ENCODE measurements around the gene PRKACA. TPM values are rescaled to one million over a fixed set of nuclear protein-coding genes. Genes with fewer than 3 reads are reported as not detected.
A peak's percentile ranks its signal among the peaks of the same experiment; 100 is the strongest.

Gene PRKACA
- total and polyA plus RNA-seq, 2 donors (not counting 3 experiments of a cell fraction or from before 2014, with no cell fraction given), result 44.2 to 97.5 TPM

DNA sequence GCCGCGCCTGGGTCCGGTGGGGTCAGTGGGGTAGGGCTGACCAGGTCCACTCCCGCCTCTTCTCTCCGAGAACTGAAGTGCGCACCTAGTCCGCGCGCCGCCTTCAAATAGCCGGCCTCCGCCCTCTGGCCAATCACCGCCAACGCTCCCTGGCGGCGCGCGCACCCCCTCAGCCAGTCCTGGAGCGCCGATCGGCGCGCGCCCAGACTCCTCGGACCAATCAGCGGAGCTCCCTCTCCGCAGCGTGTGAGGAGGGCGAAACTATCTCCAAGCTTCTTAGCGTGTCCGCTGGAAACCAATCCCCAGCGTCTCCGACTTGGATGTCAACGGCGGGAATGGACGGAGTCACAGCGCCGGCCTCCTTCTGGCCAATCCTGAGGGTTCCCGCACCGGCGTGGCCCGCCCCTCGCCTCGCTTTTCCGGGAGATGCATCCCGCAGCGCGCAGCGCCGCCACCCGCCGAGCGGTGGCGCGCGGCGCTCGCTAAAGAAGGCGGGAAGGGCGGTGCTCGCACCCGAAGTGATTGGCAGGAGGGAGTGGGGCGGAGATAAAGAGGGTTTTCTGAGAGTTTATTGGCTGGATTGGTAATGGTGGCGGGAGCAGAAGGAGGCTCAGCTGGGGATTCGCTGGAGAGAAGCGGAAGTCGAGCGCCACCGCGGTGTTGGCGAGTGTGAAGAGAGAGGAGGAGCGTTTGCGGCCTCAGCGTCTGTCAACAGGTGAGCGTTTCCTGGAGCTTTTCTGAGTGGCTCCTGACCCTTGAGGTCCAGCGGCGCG, 19.1 kb upstream of the PRKACA start, which contains the start of gene ASF1B:
Gene ASF1B (minus strand): TSS at position 81 of the 773 bp plus-strand sequence. CDS start 133 bp downstream, outside the sequence.
- BruUV-seq (replicated peaks), result no TSS peak
- FAIRE-seq (peak; percentile 97), DNase-seq (ENCODE audit: low read depth, low spot score) (peak; percentile 100)
- Histone ChIP-seq H3K27ac (ENCODE audit: insufficient read depth, low read depth, low read length) (peak within 1 kb of the TSS; percentile 71), H3K79me2 (ENCODE audit: control insufficient read depth, insufficient read depth, low read length) (peaks cover 19% of the 10 kb centered on the region), H3K27me3 (ENCODE audit: control insufficient read depth in 2 of 2, insufficient read depth in 2 of 2, low read length in 2 of 2) (no peaks in the 10 kb centered on the region), H4K20me1 (replicated peaks; ENCODE audit: control insufficient read depth, extremely low read depth, insufficient read depth, low read length) (no peaks in the 10 kb centered on the region), H2AFZ (ENCODE audit: low read depth, low read length) (peak within 1 kb of the TSS; percentile 97), H3K36me3 (ENCODE audit: control insufficient read depth in 2 of 2, extremely low read depth in 1 of 2, insufficient read depth in 2 of 2, low read length in 2 of 2) (peaks cover 0 to 3% of the 10 kb centered on the region in 2 experiments), H3K4me1 (ENCODE audit: control insufficient read depth, extremely low read depth, insufficient read depth, low read length) (peaks cover 15% of the 10 kb centered on the region), H3K4me3 (replicated peaks in 1 of 3; ENCODE audit: insufficient read depth in 1 of 3, low read depth in 1 of 3, low read length in 3 of 3) (peak within 1 kb of the TSS; percentile 59 to 93 (median 72)), H3K9ac (replicated peaks; ENCODE audit: extremely low read depth, insufficient read depth, low read length) (peak within 1 kb of the TSS; percentile 83), H3K9me3 (replicated peaks; ENCODE audit: control insufficient read depth, insufficient read depth, low read length) (no peaks in the 10 kb centered on the region), H3K9me1 (replicated peaks; ENCODE audit: control insufficient read depth, extremely low read depth, insufficient read depth, low read length) (no peaks in the 10 kb centered on the region), H3K4me2 (ENCODE audit: insufficient read depth, low read length) (peak within 1 kb of the TSS; percentile 77)
- TF ChIP-seq, protein P1, sequence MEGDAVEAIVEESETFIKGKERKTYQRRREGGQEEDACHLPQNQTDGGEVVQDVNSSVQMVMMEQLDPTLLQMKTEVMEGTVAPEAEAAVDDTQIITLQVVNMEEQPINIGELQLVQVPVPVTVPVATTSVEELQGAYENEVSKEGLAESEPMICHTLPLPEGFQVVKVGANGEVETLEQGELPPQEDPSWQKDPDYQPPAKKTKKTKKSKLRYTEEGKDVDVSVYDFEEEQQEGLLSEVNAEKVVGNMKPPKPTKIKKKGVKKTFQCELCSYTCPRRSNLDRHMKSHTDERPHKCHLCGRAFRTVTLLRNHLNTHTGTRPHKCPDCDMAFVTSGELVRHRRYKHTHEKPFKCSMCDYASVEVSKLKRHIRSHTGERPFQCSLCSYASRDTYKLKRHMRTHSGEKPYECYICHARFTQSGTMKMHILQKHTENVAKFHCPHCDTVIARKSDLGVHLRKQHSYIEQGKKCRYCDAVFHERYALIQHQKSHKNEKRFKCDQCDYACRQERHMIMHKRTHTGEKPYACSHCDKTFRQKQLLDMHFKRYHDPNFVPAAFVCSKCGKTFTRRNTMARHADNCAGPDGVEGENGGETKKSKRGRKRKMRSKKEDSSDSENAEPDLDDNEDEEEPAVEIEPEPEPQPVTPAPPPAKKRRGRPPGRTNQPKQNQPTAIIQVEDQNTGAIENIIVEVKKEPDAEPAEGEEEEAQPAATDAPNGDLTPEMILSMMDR (IDR thresholded peaks at IDR 0.05; ENCODE audit: extremely low read depth in 1 of 2, insufficient read depth in 1 of 2, low read depth in 1 of 2, low read length in 2 of 2), result peak; percentile 85 to 96
- no peak for TF ChIP-seq MYC (IDR thresholded peaks at IDR 0.05; ENCODE audit: low read depth, low read length)
- peak; percentile 90 for TF ChIP-seq POLR2A (IDR thresholded peaks at IDR 0.05; ENCODE audit: low read depth, low read length)
- TF ChIP-seq GATA2 (IDR thresholded peaks at IDR 0.05; ENCODE audit: insufficient read depth, insufficient read length, low read depth, low read length), result no peak
- TF ChIP-seq FOS (IDR thresholded peaks at IDR 0.05; ENCODE audit: borderline replicate concordance, insufficient read depth, low read length), result no peak
- TF ChIP-seq POLR2AphosphoS5 (IDR thresholded peaks at IDR 0.05; ENCODE audit: insufficient read depth, low read depth, low read length), result peak; percentile 87
- TF ChIP-seq EZH2 (IDR thresholded peaks at IDR 0.05; ENCODE audit: borderline replicate concordance, low read depth, low read length, severe bottlenecking), result peak; percentile 62
- POLR2A ChIA-PET, result interaction anchor here (0.9 to 1.3 kb wide), 3 partner anchors 9 to 84 kb away, joined by 3 to 5 read pairs (median 3); a partner anchor contains a TSS
- CTCF ChIA-PET, result interaction anchor here (0.7 to 2.4 kb wide), 41 partner anchors 8 to 343 kb away, joined by 3 to 36 read pairs (median 5); partner anchors contain the start of genes MISP3, NANOS3 and PRKACA
- intact Hi-C loops (cut with micrococcal nuclease), result loop anchor here (1.0 to 5.0 kb wide), 11 partner anchors 12 to 341 kb away; partner anchors contain the start of gene PTGER1
- dilution Hi-C loops (cut with MboI; ENCODE audit: extremely low pct_ligation_motif_present, low sequenced_read_pairs), result no loop called here

All from endothelial cell of umbilical vein (primary cell).